Measurements from ENCODE around the gene SAPCD2. TPM values are rescaled to one million over a fixed set of nuclear protein-coding genes. Genes with fewer than 3 reads are reported as not detected.

SAPCD2 gene
- total RNA-seq, 1 experiment from 2014 or later, result 29.8 TPM

DNA sequence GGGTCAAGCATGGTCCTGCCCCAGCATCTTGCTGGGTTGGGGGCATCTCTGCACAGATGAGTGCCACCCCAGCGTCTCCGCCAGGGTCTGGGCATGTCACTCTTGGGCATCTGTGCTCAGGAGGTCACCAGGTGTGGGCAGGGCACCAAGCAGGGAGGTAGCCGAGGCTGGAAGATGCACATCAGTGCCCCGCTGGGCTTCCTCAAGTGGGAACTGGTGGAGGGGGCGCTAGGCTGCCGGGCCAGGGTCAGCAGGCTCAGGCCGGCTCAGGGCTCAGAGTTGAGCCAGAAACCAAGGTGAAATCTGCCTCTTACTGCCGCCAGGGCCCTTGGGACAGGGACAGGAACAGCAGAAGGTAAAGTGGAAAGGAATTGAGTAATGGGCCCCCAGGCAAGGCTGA lies 34.4 kb downstream of the SAPCD2 start:
- WGBS (ENCODE audit: extremely low coverage, insufficient read length, low lambda C conversion rate), result no CpG with 5 or more reads among the region's 8 CpGs
- no peak overlapping the region for H3T11ph ChIP-seq (ENCODE audit: low read length)
- no peaks in the 10 kb centered on the region for H3K9me3 Mint-ChIP-seq
- H3K4me3 Mint-ChIP-seq, result no peak overlapping the region
- no peaks in the 10 kb centered on the region for H3K23me2 ChIP-seq (ENCODE audit: insufficient read length, low read depth, low read length, poor library complexity, severe bottlenecking)
- no peak overlapping the region for H3K56ac ChIP-seq (ENCODE audit: insufficient read length, low read depth, low read length)
- H3K4me1 ChIP-seq (ENCODE audit: insufficient read depth, low read length), result no peaks in the 10 kb centered on the region
- no peaks in the 10 kb centered on the region for H3K27me3 ChIP-seq (ENCODE audit: insufficient read depth, low read length)
- H4K20me1 ChIP-seq (ENCODE audit: control insufficient read depth, insufficient read depth, insufficient read length), result no peaks in the 10 kb centered on the region
- no peak overlapping the region for H2AK5ac ChIP-seq (ENCODE audit: insufficient read length, low read length)
- H3K4ac ChIP-seq (ENCODE audit: low read depth, low read length), result no peak overlapping the region
- H2BK120ac ChIP-seq (ENCODE audit: low read depth, low read length, poor library complexity, severe bottlenecking), result no peak overlapping the region
- H2BK5ac ChIP-seq (ENCODE audit: insufficient read length, low read length), result no peak overlapping the region
- H3K9me3 ChIP-seq (ENCODE audit: control insufficient read depth, low read depth, low read length), result no peaks in the 10 kb centered on the region
- H3K18ac ChIP-seq (ENCODE audit: insufficient read length, low read depth, low read length), result no peak overlapping the region
- no peak overlapping the region for H2BK20ac ChIP-seq (ENCODE audit: low read depth, low read length, poor library complexity, severe bottlenecking)
- peaks cover 19% of the 10 kb centered on the region for H3K27me3 Mint-ChIP-seq (ENCODE audit: low read depth)
- no peaks in the 10 kb centered on the region for H3K79me1 ChIP-seq (ENCODE audit: insufficient read depth, low read depth, low read length, poor library complexity, severe bottlenecking)
- no peak overlapping the region for H3K9ac ChIP-seq (ENCODE audit: extremely low read depth, insufficient read length, low read length)
- H3K36me3 Mint-ChIP-seq (ENCODE audit: insufficient read depth in 1 of 3, low read depth in 3 of 3), result peaks cover 0 to 14% (median 5%) of the 10 kb centered on the region in 3 experiments; a peak in 5 of 7 replicates
- no peak overlapping the region for H2BK12ac ChIP-seq (ENCODE audit: insufficient read length, low read depth, low read length)
- no peak overlapping the region for H2BK15ac ChIP-seq (ENCODE audit: low read depth, low read length)
- H4K91ac ChIP-seq (ENCODE audit: insufficient read length, low read depth, low read length), result no peak overlapping the region
- H4K5ac ChIP-seq (ENCODE audit: insufficient read length, low read depth, low read length), result no peak overlapping the region
- H4K8ac ChIP-seq (replicated peaks; ENCODE audit: insufficient read length, low read depth, low read length), result no peak overlapping the region
- H3K27ac ChIP-seq (ENCODE audit: insufficient read length, low read depth, low read length), result no peak overlapping the region
- TF ChIP-seq, protein P1, sequence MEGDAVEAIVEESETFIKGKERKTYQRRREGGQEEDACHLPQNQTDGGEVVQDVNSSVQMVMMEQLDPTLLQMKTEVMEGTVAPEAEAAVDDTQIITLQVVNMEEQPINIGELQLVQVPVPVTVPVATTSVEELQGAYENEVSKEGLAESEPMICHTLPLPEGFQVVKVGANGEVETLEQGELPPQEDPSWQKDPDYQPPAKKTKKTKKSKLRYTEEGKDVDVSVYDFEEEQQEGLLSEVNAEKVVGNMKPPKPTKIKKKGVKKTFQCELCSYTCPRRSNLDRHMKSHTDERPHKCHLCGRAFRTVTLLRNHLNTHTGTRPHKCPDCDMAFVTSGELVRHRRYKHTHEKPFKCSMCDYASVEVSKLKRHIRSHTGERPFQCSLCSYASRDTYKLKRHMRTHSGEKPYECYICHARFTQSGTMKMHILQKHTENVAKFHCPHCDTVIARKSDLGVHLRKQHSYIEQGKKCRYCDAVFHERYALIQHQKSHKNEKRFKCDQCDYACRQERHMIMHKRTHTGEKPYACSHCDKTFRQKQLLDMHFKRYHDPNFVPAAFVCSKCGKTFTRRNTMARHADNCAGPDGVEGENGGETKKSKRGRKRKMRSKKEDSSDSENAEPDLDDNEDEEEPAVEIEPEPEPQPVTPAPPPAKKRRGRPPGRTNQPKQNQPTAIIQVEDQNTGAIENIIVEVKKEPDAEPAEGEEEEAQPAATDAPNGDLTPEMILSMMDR (conservative IDR thresholded peaks at IDR 0.05), result no peak
- no peak for DNase-seq
- no peak overlapping the region for H2AFZ ChIP-seq (ENCODE audit: low read length)
- H3K4me2 ChIP-seq (ENCODE audit: insufficient read depth, insufficient read length, low read length), result no peak overlapping the region
- no peak overlapping the region for H3K23ac ChIP-seq (ENCODE audit: insufficient read length, low read depth, low read length)
- no peaks in the 10 kb centered on the region for H3K79me2 ChIP-seq (ENCODE audit: insufficient read depth, low read length)
- H3K27ac Mint-ChIP-seq, result no peak overlapping the region
- no peaks in the 10 kb centered on the region; a peak in 1 of 4 replicates for H3K4me1 Mint-ChIP-seq
- no peak overlapping the region; the same call in 1 of the 2 replicates for H3K14ac ChIP-seq (ENCODE audit: insufficient read depth, low read length)

Data from H9 (cell line).